ENCODE results near the gene CDA. TPM values are rescaled to one million over a fixed set of nuclear protein-coding genes. Genes with fewer than 3 reads are reported as not detected.

The CDA gene
- total and polyA plus RNA-seq, 9 of the 15 experiments (the other 6 are each of a cell fraction or from before 2014, with no cell fraction given): not detected

- POLR2A ChIA-PET: interaction anchor here (0.6 to 1.0 kb wide), 2 partner anchors 16 to 20 kb away, joined by 3 read pairs; no protein-coding TSS in a partner anchor
- Histone ChIP-seq H3K9ac (ENCODE audit: insufficient read depth in 1 of 2, low read depth in 2 of 2, low read length in 2 of 2) (no peak overlapping the region), H3K36me3 (ENCODE audit: control insufficient read depth, insufficient read depth, low read length) (no peaks in the 10 kb centered on the region), H3K9me1 (ENCODE audit: control insufficient read depth, insufficient read depth, low read length) (peaks cover 3% of the 10 kb centered on the region), H4K20me1 (replicated peaks; ENCODE audit: control insufficient read depth, insufficient read depth, low read length) (peaks cover 3% of the 10 kb centered on the region; the same call in 1 of the 2 replicates), H3K27me3 (ENCODE audit: control insufficient read depth in 2 of 2, insufficient read depth in 2 of 2, low read length in 2 of 2) (peaks cover 65 to 87% of the 10 kb centered on the region in 2 experiments), H3K27ac (ENCODE audit: extremely low read depth, low read depth, low read length) (no peak overlapping the region), H3K4me1 (replicated peaks in 1 of 2; ENCODE audit: control insufficient read depth in 2 of 2, insufficient read depth in 2 of 2, low read length in 2 of 2) (peaks cover 6 to 22% of the 10 kb centered on the region in 2 experiments; a peak in 3 of 5 replicates), H2AFZ (ENCODE audit: low read depth, low read length) (no peak overlapping the region), H3K4me2 (ENCODE audit: insufficient read depth, low read length) (no peak overlapping the region), H3K79me2 (ENCODE audit: control insufficient read depth, insufficient read depth, low read length) (no peaks in the 10 kb centered on the region), H3K4me3 (no peak overlapping the region), H3K9me3 (replicated peaks; ENCODE audit: control insufficient read depth, insufficient read depth, low read depth, low read length) (no peaks in the 10 kb centered on the region)
- ATAC-seq: no peak
- intact Hi-C loops (cut with micrococcal nuclease): no loop called here
- WGBS (ENCODE audit: insufficient coverage, low coverage, missing lambda C conversion rate): 1% methylated on average over 4 of the region's 4 CpGs
- in situ Hi-C loops (cut with MboI): no loop called here
- TF ChIP-seq SPI1 (IDR thresholded peaks at IDR 0.05; ENCODE audit: borderline replicate concordance, low read depth, low read length): peak; percentile 95
- no peak for TF ChIP-seq LCOR (CRISPR knock-in tag; IDR thresholded peaks at IDR 0.05)
- no peak for TF ChIP-seq ZNF282 (CRISPR knock-in tag; IDR thresholded peaks at IDR 0.05)
- TF ChIP-seq DNMT1 (IDR thresholded peaks at IDR 0.05): no peak
- TF ChIP-seq NR2C1 (IDR thresholded peaks at IDR 0.05): no peak
- TF ChIP-seq NR2C1 (tag; IDR thresholded peaks at IDR 0.05): no peak
- TF ChIP-seq KLF6 (CRISPR knock-in tag; IDR thresholded peaks at IDR 0.05; ENCODE audit: borderline replicate concordance): no peak
- no peak for TF ChIP-seq FOXP4 (CRISPR knock-in tag; IDR thresholded peaks at IDR 0.05; ENCODE audit: borderline replicate concordance)
- CTCF ChIA-PET (ENCODE audit: low intra/inter-chr PET ratio): no interaction called here
- DNase-seq (ENCODE audit: extremely low read depth in 1 of 4, low spot score in 3 of 4): no peak
- BruUV-seq (replicated peaks): no TSS peak
- no peak for FAIRE-seq
Observed at GRCh38 chr1:20555758-20556120, 33.2 kb upstream of the CDA start.
